LNCaP clone FGC (cell line): ENCODE measurements around the gene GMDS.

Source experiments
- DNase-seq: peaks from one replicate; pipeline ENCODE4 v3.0.0-alpha.2; 2011; ENCODE audit warnings: low read depth
- H3K4me3 ChIP-seq: 2 replicates; pipeline ENCODE4 v1.5.1; 2011; ENCODE audit warnings: mild to moderate bottlenecking, low read depth, low read length, control low read depth
- CTCF ChIP-seq: IDR thresholded peaks from 2 replicates; pipeline ENCODE4 v1.5.1; 2012; ENCODE audit warnings: mild to moderate bottlenecking; ENCODE audit not compliant: control insufficient read depth, insufficient read depth; ENCODE audit errors: extremely low read depth

Gene GMDS

GRCh38 chr6:1841136-1841535 is 404.3 kb downstream of the GMDS start:
- no peak for TF ChIP-seq CTCF
- H3K4me3 ChIP-seq, result no peak overlapping the region
- no peak for DNase-seq

GRCh38 chr6:1840491-1841121 is 404.8 kb downstream of the GMDS start:
- no peak for TF ChIP-seq CTCF
- DNase-seq, result no peak
- no peak overlapping the region for H3K4me3 ChIP-seq

- H3K4me3 ChIP-seq, result no peak overlapping the region
- TF ChIP-seq CTCF, result no peak
Observed at GRCh38 chr6:1839361-1839760, 406.0 kb downstream of the GMDS start.

GRCh38 chr6:1838604-1839213 is 406.7 kb downstream of the GMDS start:
- TF ChIP-seq CTCF, result no peak
- no peak overlapping the region for H3K4me3 ChIP-seq
- DNase-seq, result peak; percentile 93

More at GRCh38 chr6:1839361-1839760, 406.0 kb downstream of the GMDS start:
- no peak for DNase-seq

- no peak for DNase-seq
- no peak overlapping the region for H3K4me3 ChIP-seq
- TF ChIP-seq CTCF, result no peak
Observed at GRCh38 chr6:1837826-1838225, 407.6 kb downstream of the GMDS start.

GRCh38 chr6:1836690-1837089 is 408.7 kb downstream of the GMDS start:
- H3K4me3 ChIP-seq, result no peak overlapping the region
- no peak for TF ChIP-seq CTCF
- no peak for DNase-seq
